Measurements from ENCODE around the gene ABCC4.

GRCh38 chr13:95276037-95276505, 25.2 kb downstream of the ABCC4 start:
- TF ChIP-seq CTCF (IDR thresholded peaks at IDR 0.05): no peak
- no peak for TF ChIP-seq POLR2A (IDR thresholded peaks at IDR 0.05)
- no peak for TF ChIP-seq EP300 (IDR thresholded peaks at IDR 0.05; ENCODE audit: low read depth)

Measured in transverse colon (tissue), 3 donors.